Nephron progenitor cell (in vitro differentiated cells): ENCODE measurements around the gene IQCE.
"Not testable (repeated sequence)": the region's sequence is repeated elsewhere in the genome, so short reads cannot be mapped to it uniquely, and the experiment has no call there.

Experiments
- DNase-seq: peaks from one replicate; pipeline ENCODE4 v3.0.0; 2021
- H3K27ac Mint-ChIP-seq: 2 replicates; pipeline ENCODE4 v1.8.0; 2021; ENCODE audit warnings: mild to moderate bottlenecking, moderate library complexity, mixed read lengths
- H3K27me3 Mint-ChIP-seq: 2 replicates; pipeline ENCODE4 v1.8.0; 2021; ENCODE audit warnings: mild to moderate bottlenecking, low read depth, mixed read lengths; ENCODE audit not compliant: poor library complexity
- H3K36me3 Mint-ChIP-seq: 2 replicates; pipeline ENCODE4 v1.8.0; 2021; ENCODE audit warnings: low read depth, mixed read lengths
- H3K4me1 Mint-ChIP-seq: 2 replicates; pipeline ENCODE4 v1.8.0; 2021; ENCODE audit warnings: mixed read lengths
- H3K4me3 Mint-ChIP-seq: 2 replicates; pipeline ENCODE4 v1.8.0; 2021; ENCODE audit warnings: mild to moderate bottlenecking, moderate library complexity, mixed read lengths
- H3K9me3 Mint-ChIP-seq: 2 replicates; pipeline ENCODE4 v1.8.0; 2021; ENCODE audit warnings: mild to moderate bottlenecking, moderate library complexity, mixed read lengths
- TF ChIP-seq, protein P1 (sequence below): fragments of 200-600 bp; sonication (generic); IDR thresholded peaks from 2 replicates; pipeline ENCODE4 v1.5.0; 2021; ENCODE audit warnings: antibody characterized with exemption

Gene IQCE

GRCh38 chr7:2585446-2585845 is 26.7 kb downstream of the IQCE start:
- Mint-ChIP-seq H3K9me3 (no peaks in the 10 kb centered on the region), H3K36me3 (peaks cover 11% of the 10 kb centered on the region), H3K4me1 (peaks cover 42% of the 10 kb centered on the region), H3K27me3 (peaks cover 6% of the 10 kb centered on the region), H3K4me3 (no peak overlapping the region), H3K27ac (no peak overlapping the region)
- no peak for DNase-seq
- TF ChIP-seq, protein P1, sequence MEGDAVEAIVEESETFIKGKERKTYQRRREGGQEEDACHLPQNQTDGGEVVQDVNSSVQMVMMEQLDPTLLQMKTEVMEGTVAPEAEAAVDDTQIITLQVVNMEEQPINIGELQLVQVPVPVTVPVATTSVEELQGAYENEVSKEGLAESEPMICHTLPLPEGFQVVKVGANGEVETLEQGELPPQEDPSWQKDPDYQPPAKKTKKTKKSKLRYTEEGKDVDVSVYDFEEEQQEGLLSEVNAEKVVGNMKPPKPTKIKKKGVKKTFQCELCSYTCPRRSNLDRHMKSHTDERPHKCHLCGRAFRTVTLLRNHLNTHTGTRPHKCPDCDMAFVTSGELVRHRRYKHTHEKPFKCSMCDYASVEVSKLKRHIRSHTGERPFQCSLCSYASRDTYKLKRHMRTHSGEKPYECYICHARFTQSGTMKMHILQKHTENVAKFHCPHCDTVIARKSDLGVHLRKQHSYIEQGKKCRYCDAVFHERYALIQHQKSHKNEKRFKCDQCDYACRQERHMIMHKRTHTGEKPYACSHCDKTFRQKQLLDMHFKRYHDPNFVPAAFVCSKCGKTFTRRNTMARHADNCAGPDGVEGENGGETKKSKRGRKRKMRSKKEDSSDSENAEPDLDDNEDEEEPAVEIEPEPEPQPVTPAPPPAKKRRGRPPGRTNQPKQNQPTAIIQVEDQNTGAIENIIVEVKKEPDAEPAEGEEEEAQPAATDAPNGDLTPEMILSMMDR = no peak

DNA sequence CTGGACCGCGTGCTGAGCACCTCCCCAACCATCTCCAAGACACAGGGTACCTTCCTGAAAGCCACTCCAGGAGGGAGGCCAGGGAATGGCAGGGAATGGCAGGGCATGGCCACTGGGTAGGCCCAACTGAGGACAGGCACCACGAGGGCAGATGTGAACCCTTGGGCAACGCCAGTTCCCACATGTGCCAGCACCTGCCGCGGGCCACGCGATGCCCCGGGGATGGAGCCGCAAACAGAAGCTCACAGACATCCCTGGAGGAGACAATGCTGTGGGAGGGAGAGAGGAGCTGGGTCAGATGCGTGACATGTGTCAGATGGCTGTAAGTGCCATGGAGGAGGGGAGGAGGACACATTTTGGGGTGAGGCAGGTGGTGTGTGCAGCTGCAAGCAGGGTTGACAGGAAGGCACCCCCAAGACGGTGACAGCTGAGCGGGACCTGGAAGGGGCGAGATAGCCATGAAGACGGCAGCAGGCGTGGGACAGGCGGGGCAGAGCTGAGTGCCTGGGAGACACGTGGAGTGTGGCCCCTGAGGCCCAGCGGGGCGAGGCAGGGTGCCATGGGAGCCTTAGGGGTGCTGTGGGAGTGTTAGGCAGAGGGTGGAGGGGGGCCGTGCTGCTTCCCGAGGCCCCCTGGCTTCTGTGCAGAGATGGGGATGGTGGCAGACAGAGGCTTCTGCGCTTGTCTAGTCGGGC is 27.7 kb downstream of the IQCE start:
- TF ChIP-seq, protein P1 = no peak
- H3K27ac Mint-ChIP-seq = peak overlapping the region; percentile 95
- no peaks in the 10 kb centered on the region for H3K9me3 Mint-ChIP-seq
- no peak overlapping the region for H3K4me3 Mint-ChIP-seq
- no peak for DNase-seq
- H3K27me3 Mint-ChIP-seq = peaks cover 4% of the 10 kb centered on the region
- H3K36me3 Mint-ChIP-seq = peaks cover 15% of the 10 kb centered on the region
- H3K4me1 Mint-ChIP-seq = peaks cover 39% of the 10 kb centered on the region

DNA sequence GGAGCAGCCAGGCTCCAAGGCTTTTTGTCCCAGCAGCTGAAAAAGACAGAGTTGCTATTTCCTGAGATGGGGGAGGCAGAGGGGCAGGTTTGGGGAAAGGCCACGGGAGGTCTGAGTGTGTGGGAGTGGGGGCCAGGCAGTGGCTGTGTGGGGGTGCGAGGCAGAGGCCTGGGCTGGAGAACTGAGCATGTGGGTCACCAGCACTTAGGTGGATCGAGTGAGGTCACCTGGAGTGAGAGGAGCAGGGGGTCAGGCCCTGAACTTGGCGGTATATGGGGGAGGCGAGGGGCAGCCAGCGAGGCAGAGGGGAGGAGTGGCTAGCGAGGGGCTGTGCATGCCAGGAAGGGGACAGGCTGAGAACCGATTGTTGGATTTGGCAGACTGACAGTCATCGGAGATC is 28.4 kb downstream of the IQCE start:
- Mint-ChIP-seq H3K27ac (peak overlapping the region; percentile 68), H3K27me3 (peaks cover 4% of the 10 kb centered on the region), H3K36me3 (peaks cover 17% of the 10 kb centered on the region), H3K4me1 (peaks cover 39% of the 10 kb centered on the region), H3K9me3 (no peaks in the 10 kb centered on the region), H3K4me3 (no peak overlapping the region)
- TF ChIP-seq, protein P1 = no peak
- DNase-seq = no peak

- Mint-ChIP-seq H3K4me1 (peaks cover 33% of the 10 kb centered on the region), H3K9me3 (no peaks in the 10 kb centered on the region), H3K27me3 (peaks cover 4% of the 10 kb centered on the region), H3K27ac (no peak overlapping the region), H3K36me3 (peaks cover 21% of the 10 kb centered on the region), H3K4me3 (no peak overlapping the region)
- DNase-seq = no peak
- TF ChIP-seq, protein P1 = no peak
Observed at GRCh38 chr7:2587778-2588177, 29.0 kb downstream of the IQCE start.

DNA sequence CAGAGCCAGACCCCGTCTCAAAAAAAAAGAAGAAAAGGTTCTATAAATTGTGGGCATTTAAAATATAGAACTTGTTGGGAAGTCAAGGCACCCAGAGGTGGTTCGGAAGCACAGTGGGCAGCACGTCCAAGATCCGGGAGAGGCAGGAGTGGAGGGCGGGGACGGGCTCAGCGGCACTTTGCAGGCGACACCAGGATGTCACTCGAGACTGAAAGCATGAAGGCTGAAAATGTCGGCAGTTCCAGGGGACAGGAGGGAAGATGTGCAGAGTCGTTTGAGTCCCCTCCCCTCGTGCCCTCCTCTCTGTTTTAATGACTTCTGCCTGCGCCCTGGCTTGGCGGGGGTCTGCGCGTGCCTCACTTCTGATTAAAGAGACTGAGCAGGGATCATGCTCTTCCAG is 30.6 kb downstream of the IQCE start:
- TF ChIP-seq, protein P1 = no peak

DNA sequence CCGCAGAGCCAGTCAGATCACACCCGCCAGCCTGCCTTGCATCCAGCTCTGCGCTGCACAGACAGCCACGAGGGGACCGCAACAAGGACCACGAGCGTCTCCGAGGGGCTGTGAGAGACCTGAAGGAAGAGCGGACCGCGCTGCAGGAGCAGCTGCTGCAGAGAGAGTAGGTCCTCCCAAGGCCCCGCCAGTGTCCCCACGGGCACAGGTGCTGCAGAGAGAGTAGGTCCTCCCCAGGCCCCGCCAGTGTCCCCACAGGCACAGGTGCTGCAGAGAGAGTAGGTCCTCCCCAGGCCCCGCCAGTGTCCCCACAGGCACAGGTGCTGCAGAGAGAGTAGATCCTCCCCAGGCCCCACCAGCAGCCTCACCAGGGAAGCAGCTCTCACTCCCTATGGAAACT is 31.2 kb downstream of the IQCE start:
- H3K27ac Mint-ChIP-seq = peak overlapping the region; percentile 97
- peaks cover 25% of the 10 kb centered on the region for H3K4me1 Mint-ChIP-seq
- H3K27me3 Mint-ChIP-seq, H3K4me3 Mint-ChIP-seq, H3K9me3 Mint-ChIP-seq, DNase-seq: not testable (repeated sequence)
- H3K36me3 Mint-ChIP-seq = peaks cover 25% of the 10 kb centered on the region

More for the DNA sequence above, 30.6 kb downstream of the IQCE start:
- DNase-seq = no peak
- H3K4me1 Mint-ChIP-seq = peaks cover 25% of the 10 kb centered on the region
- H3K27me3 Mint-ChIP-seq = peaks cover 4% of the 10 kb centered on the region
- no peak overlapping the region for H3K27ac Mint-ChIP-seq
- peaks cover 23% of the 10 kb centered on the region for H3K36me3 Mint-ChIP-seq
- no peak overlapping the region for H3K4me3 Mint-ChIP-seq
- H3K9me3 Mint-ChIP-seq = no peaks in the 10 kb centered on the region
